Activated CD8-positive, alpha-beta T cell treated with anti-CD3 and anti-CD28 coated beads for 36 hours (primary cell): ENCODE data around the gene GALNT17. TPM values are rescaled to one million over a fixed set of nuclear protein-coding genes. Genes with fewer than 3 reads are reported as not detected.

ENCODE experiments used
- ATAC-seq: fragments of 200-7000 bp; cut with Tn5 transposase; one replicate; pipeline ENCODE4 v1.10.0; 2021; ENCODE audit warnings: mild to moderate bottlenecking, moderate library complexity
- CTCF ChIA-PET: fragments of 350-600 bp; sonication (Branson Sonifier 250); formaldehyde crosslinking; loops from one replicate; lab custom pipeline; 2021; ENCODE audit warnings: antibody characterized with exemption; lab: Charles Lee
- POLR2A ChIA-PET: fragments of 350-600 bp; sonication (Branson Sonifier 250); formaldehyde crosslinking; loops from one replicate; lab custom pipeline; 2021; ENCODE audit warnings: antibody characterized with exemption; lab: Charles Lee
- DNase-seq: peaks from one replicate; pipeline ENCODE4 v3.0.0-alpha.2; 2020
- H3K27ac Mint-ChIP-seq: one replicate; pipeline ENCODE4 v1.8.0; 2021; ENCODE audit warnings: mild to moderate bottlenecking, mixed read lengths
- H3K27me3 Mint-ChIP-seq: one replicate; pipeline ENCODE4 v1.8.0; 2021; ENCODE audit warnings: mixed read lengths
- H3K36me3 Mint-ChIP-seq: one replicate; pipeline ENCODE4 v1.8.0; 2021; ENCODE audit warnings: low read depth, mixed read lengths
- H3K4me1 Mint-ChIP-seq: one replicate; pipeline ENCODE4 v1.8.0; 2021; ENCODE audit warnings: low read depth, mixed read lengths
- H3K4me3 Mint-ChIP-seq: one replicate; pipeline ENCODE4 v1.8.0; 2021; ENCODE audit warnings: mild to moderate bottlenecking, moderate library complexity, mixed read lengths
- H3K9me3 Mint-ChIP-seq: one replicate; pipeline ENCODE4 v1.8.0; 2021; ENCODE audit warnings: mixed read lengths
- CTCF ChIP-seq: fragments of 200-600 bp; IDR thresholded peaks from one replicate; pipeline ENCODE4 v1.8.0; 2022; ENCODE audit warnings: antibody characterized with exemption, mild to moderate bottlenecking
- intact Hi-C: fragments of 100-400 bp; cut with micrococcal nuclease; formaldehyde crosslinking; loops from one replicate; pipeline ENCODE4 v1.10.0; 2022
- total RNA-seq, 2 experiments: library from RNA; stranded (reverse); gene quantifications; one replicate each; pipeline ENCODE4 v1.2.3, GENCODE V29; 2021

Gene GALNT17
- total RNA-seq, 2 experiments from 2014 or later: not detected

GRCh38 chr7:71325151-71325550, 193.2 kb downstream of the GALNT17 start:
- Mint-ChIP-seq H3K27ac (no peak overlapping the region), H3K9me3 (peaks cover 3% of the 10 kb centered on the region), H3K4me3 (no peak overlapping the region), H3K36me3 (no peaks in the 10 kb centered on the region), H3K4me1 (no peaks in the 10 kb centered on the region), H3K27me3 (no peaks in the 10 kb centered on the region)
- no peak for TF ChIP-seq CTCF
- DNase-seq: no peak
- ChIA-PET CTCF (no interaction called here), POLR2A (interaction anchor here (0.7 kb wide), 1 partner anchor 1246 kb away, joined by 3 read pairs; no protein-coding TSS in a partner anchor)
- intact Hi-C loops: no loop called here
- no peak for ATAC-seq

- Mint-ChIP-seq H3K4me1 (no peaks in the 10 kb centered on the region), H3K4me3 (no peak overlapping the region), H3K9me3 (peaks cover 7% of the 10 kb centered on the region), H3K27me3 (no peaks in the 10 kb centered on the region), H3K27ac (no peak overlapping the region), H3K36me3 (no peaks in the 10 kb centered on the region)
- CTCF ChIA-PET: no interaction called here
- intact Hi-C loops: no loop called here
- no peak for ATAC-seq
- no peak for TF ChIP-seq CTCF
- no peak for DNase-seq
- POLR2A ChIA-PET: no interaction called here
These were observed 194.7 kb downstream of the GALNT17 start for GRCh38 chr7:71326595-71326994.

- POLR2A ChIA-PET: no interaction called here
- Mint-ChIP-seq H3K27me3 (no peaks in the 10 kb centered on the region), H3K4me1 (no peaks in the 10 kb centered on the region), H3K27ac (no peak overlapping the region), H3K36me3 (no peaks in the 10 kb centered on the region), H3K9me3 (peaks cover 6% of the 10 kb centered on the region), H3K4me3 (no peak overlapping the region)
- ATAC-seq: no peak
- CTCF ChIA-PET: no interaction called here
- no peak for TF ChIP-seq CTCF
- no peak for DNase-seq
- intact Hi-C loops: no loop called here
These were observed 196.0 kb downstream of the GALNT17 start for GRCh38 chr7:71327946-71328345.

- no peak for TF ChIP-seq CTCF
- no peaks in the 10 kb centered on the region for H3K36me3 Mint-ChIP-seq
- H3K9me3 Mint-ChIP-seq: peaks cover 6% of the 10 kb centered on the region
- ChIA-PET POLR2A (no interaction called here), CTCF (no interaction called here)
- no peak overlapping the region for H3K27ac Mint-ChIP-seq
- no peaks in the 10 kb centered on the region for H3K4me1 Mint-ChIP-seq
- H3K27me3 Mint-ChIP-seq: no peaks in the 10 kb centered on the region
- intact Hi-C loops: no loop called here
- ATAC-seq (no peak), DNase-seq (no peak)
- no peak overlapping the region for H3K4me3 Mint-ChIP-seq
These were observed 197.2 kb downstream of the GALNT17 start for GRCh38 chr7:71329030-71329660.

GRCh38 chr7:71332207-71332606, 200.3 kb downstream of the GALNT17 start:
- peaks cover 9% of the 10 kb centered on the region for H3K9me3 Mint-ChIP-seq
- POLR2A ChIA-PET: no interaction called here

More at GRCh38 chr7:71332207-71332606, 200.3 kb downstream of the GALNT17 start:
- CTCF ChIA-PET: no interaction called here
- Mint-ChIP-seq H3K27ac (no peak overlapping the region), H3K36me3 (no peaks in the 10 kb centered on the region), H3K4me3 (no peak overlapping the region), H3K27me3 (no peaks in the 10 kb centered on the region), H3K4me1 (no peaks in the 10 kb centered on the region)
- no peak for ATAC-seq
- DNase-seq: no peak
- no peak for TF ChIP-seq CTCF
- intact Hi-C loops: no loop called here
